ENCODE data around the gene FAF1. TPM values are rescaled to one million over a fixed set of nuclear protein-coding genes. Genes with fewer than 3 reads are reported as not detected.
"Not testable (repeated sequence)": the region's sequence is repeated elsewhere in the genome, so short reads cannot be mapped to it uniquely, and the experiment has no call there.

Gene FAF1
- total RNA-seq = 10 to 100 TPM; 25.5 to 68.6 TPM

- peak; percentile 54 for TF ChIP-seq CTCF (IDR thresholded peaks at IDR 0.05)
- Histone ChIP-seq H3K4me1 (ENCODE audit: control insufficient read depth in 1 of 2, low read depth in 2 of 2) (peaks cover 3 to 8% of the 10 kb centered on the region in 2 donors), H3K36me3 (no peaks in the 10 kb centered on the region), H3K4me3 (peak within 1 kb of the TSS; percentile 73), H3K27me3 (replicated peaks; ENCODE audit: insufficient read depth) (no peaks in the 10 kb centered on the region), H3K9me3 (no peaks in the 10 kb centered on the region), H3K27ac (peak within 1 kb of the TSS; percentile 65 to 72)
- ATAC-seq (ENCODE audit: insufficient number of reproducible peaks, low FRiP score, low read depth) = peak; percentile 83
- peak; percentile 74 for DNase-seq (ENCODE audit: low spot score)
Observed at GRCh38 chr1:50959913-50960844, at the start of gene FAF1. TSS of gene FAF1 (minus strand) at chr1:50960267. CDS start at chr1:50959811, 456 bp downstream.

- no peak overlapping the region for H3K4me3 ChIP-seq
- H3K27me3 ChIP-seq (replicated peaks; ENCODE audit: insufficient read depth) = no peaks in the 10 kb centered on the region
- no peak for TF ChIP-seq CTCF (IDR thresholded peaks at IDR 0.05)
- H3K27ac ChIP-seq = no peak overlapping the region
- DNase-seq (ENCODE audit: low spot score) (no peak), ATAC-seq (ENCODE audit: insufficient number of reproducible peaks, low FRiP score, low read depth) (no peak)
- no peaks in the 10 kb centered on the region for H3K36me3 ChIP-seq
- no peaks in the 10 kb centered on the region for H3K4me1 ChIP-seq (ENCODE audit: control insufficient read depth in 1 of 2, low read depth in 2 of 2)
- H3K9me3 ChIP-seq = peaks cover 3% of the 10 kb centered on the region
Observed at GRCh38 chr1:51009381-51009780, 49.3 kb upstream of the FAF1 start.

- H3K27ac ChIP-seq; H3K4me3 ChIP-seq; DNase-seq (ENCODE audit: low spot score); H3K36me3 ChIP-seq; H3K9me3 ChIP-seq; ATAC-seq (ENCODE audit: insufficient number of reproducible peaks, low FRiP score, low read depth); H3K27me3 ChIP-seq (replicated peaks; ENCODE audit: insufficient read depth); H3K4me1 ChIP-seq (ENCODE audit: control insufficient read depth in 1 of 2, low read depth in 2 of 2): not testable (repeated sequence)
Observed at GRCh38 chr1:51005549-51005948, 45.5 kb upstream of the FAF1 start.

DNA sequence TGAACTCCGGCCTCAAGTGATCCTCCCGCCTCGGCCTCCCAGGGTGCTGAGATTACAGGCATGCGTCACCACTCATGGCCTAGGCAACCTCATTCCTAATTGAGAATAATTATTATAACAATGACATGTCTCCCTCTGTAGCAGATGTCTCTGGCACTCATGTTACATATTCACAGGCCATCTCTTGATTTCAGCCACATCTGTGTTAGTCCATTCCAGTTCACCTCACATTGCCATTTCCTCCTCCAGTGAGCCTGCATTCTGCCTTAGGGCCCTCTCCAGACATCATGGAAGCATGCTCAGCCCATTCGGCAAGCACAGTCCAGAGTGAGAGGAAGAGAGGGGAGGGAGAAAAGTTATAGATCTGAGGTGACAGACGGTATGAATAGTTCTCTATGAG, 42.4 kb upstream of the FAF1 start:
- Histone ChIP-seq H3K27me3 (replicated peaks; ENCODE audit: insufficient read depth) (no peaks in the 10 kb centered on the region), H3K27ac (no peak overlapping the region), H3K4me1 (ENCODE audit: control insufficient read depth in 1 of 2, low read depth in 2 of 2) (no peaks in the 10 kb centered on the region), H3K4me3 (no peak overlapping the region), H3K9me3 (no peaks in the 10 kb centered on the region), H3K36me3 (no peaks in the 10 kb centered on the region)
- TF ChIP-seq CTCF (IDR thresholded peaks at IDR 0.05) = no peak
- no peak for DNase-seq (ENCODE audit: low spot score)
- no peak for ATAC-seq (ENCODE audit: insufficient number of reproducible peaks, low FRiP score, low read depth)

DNA sequence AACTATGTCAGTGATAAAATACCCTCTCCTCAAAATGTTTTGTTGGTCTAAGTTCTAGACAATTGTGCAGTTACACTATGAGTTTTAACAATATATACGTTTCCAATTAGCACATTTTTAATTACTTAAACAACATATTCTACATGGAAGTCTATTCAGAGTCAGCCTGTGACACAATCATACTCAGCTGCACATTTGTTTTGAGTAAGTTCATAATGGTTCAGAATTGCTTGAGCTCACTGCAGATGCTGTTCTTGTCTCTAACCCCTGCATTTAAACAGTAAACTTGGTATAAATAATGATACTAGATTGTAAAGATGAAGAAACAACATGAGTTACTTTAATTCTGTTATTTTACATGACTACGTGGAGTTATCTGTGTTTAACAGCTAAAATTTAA, 40.6 kb upstream of the FAF1 start:
- no peaks in the 10 kb centered on the region for H3K36me3 ChIP-seq
- DNase-seq (ENCODE audit: low spot score) (no peak), ATAC-seq (ENCODE audit: insufficient number of reproducible peaks, low FRiP score, low read depth) (no peak)
- no peaks in the 10 kb centered on the region for H3K9me3 ChIP-seq
- no peak overlapping the region for H3K4me3 ChIP-seq
- no peak for TF ChIP-seq CTCF (IDR thresholded peaks at IDR 0.05)
- no peak overlapping the region for H3K27ac ChIP-seq
- no peaks in the 10 kb centered on the region for H3K27me3 ChIP-seq (replicated peaks; ENCODE audit: insufficient read depth)
- no peaks in the 10 kb centered on the region for H3K4me1 ChIP-seq (ENCODE audit: control insufficient read depth in 1 of 2, low read depth in 2 of 2)

Measured in thoracic aorta (tissue), 2 donors.